Posterior cingulate gyrus (tissue), 11 donors: ENCODE data around the gene CCL11.
A peak's percentile ranks its signal among the peaks of the same experiment; 100 is the strongest.

ENCODE experiments used
- DNase-seq, 10 donors: peaks; one replicate each; pipeline versions ENCODE4 v3.0.0 to v3.0.0-alpha.2; 2020 to 2021; ENCODE audit warnings: mixed read lengths in 3 of 10
- intact Hi-C: fragments of 100-400 bp; cut with DNase I; formaldehyde crosslinking; loops from one replicate; pipeline ENCODE4 v1.15.1; 2023

The CCL11 gene

GRCh38 chr17:34285286-34285792, at the start of gene CCL11:
TSS of gene CCL11 (plus strand) at chr17:34285742. CDS start at chr17:34285809, 67 bp downstream.
- intact Hi-C loops: no loop called here
- DNase-seq: no peak

- intact Hi-C loops: no loop called here
These were observed 49.2 kb upstream of the CCL11 start for GRCh38 chr17:34236281-34236892.

GRCh38 chr17:34237458-34237857, 48.1 kb upstream of the CCL11 start:
- intact Hi-C loops: no loop called here

More at GRCh38 chr17:34236281-34236892, 49.2 kb upstream of the CCL11 start:
- no peak for DNase-seq

GRCh38 chr17:34241062-34241461, 44.5 kb upstream of the CCL11 start:
- intact Hi-C loops: no loop called here
- DNase-seq: peak in 5 of 10 donors; percentile 13 to 86 (median 31)

More at GRCh38 chr17:34237458-34237857, 48.1 kb upstream of the CCL11 start:
- no peak for DNase-seq

- DNase-seq: no peak
- intact Hi-C loops: no loop called here
These were observed 42.8 kb upstream of the CCL11 start for GRCh38 chr17:34242587-34243363.

- no peak for DNase-seq
- intact Hi-C loops: no loop called here
These were observed 41.9 kb upstream of the CCL11 start for GRCh38 chr17:34243364-34244320.

- DNase-seq: no peak
- intact Hi-C loops: no loop called here
These were observed 40.1 kb upstream of the CCL11 start for GRCh38 chr17:34245351-34245905.

- DNase-seq: no peak
- intact Hi-C loops: no loop called here
These were observed 39.1 kb upstream of the CCL11 start for GRCh38 chr17:34246446-34246845.

- intact Hi-C loops: no loop called here
- no peak for DNase-seq
These were observed 38.7 kb upstream of the CCL11 start for GRCh38 chr17:34246881-34247280.

GRCh38 chr17:34248511-34249024, 37.0 kb upstream of the CCL11 start:
- intact Hi-C loops: no loop called here
- DNase-seq: no peak

GRCh38 chr17:34249061-34249460, 36.5 kb upstream of the CCL11 start:
- intact Hi-C loops: no loop called here
- DNase-seq: no peak

GRCh38 chr17:34249478-34249877, 36.1 kb upstream of the CCL11 start:
- intact Hi-C loops: no loop called here
- DNase-seq: no peak

GRCh38 chr17:34251186-34251585, 34.4 kb upstream of the CCL11 start:
- intact Hi-C loops: loop anchor here (10.0 kb wide), 1 partner anchor 56 kb away; no protein-coding TSS in a partner anchor
- no peak for DNase-seq

- no peak for DNase-seq
- intact Hi-C loops: loop anchor here (10.0 kb wide), 1 partner anchor 57 kb away; no protein-coding TSS in a partner anchor
These were observed 33.5 kb upstream of the CCL11 start for GRCh38 chr17:34252095-34252443.

- DNase-seq: peak; percentile 33 to 97 (median 82)
- intact Hi-C loops: loop anchor here (10.0 kb wide), 1 partner anchor 58 kb away; no protein-coding TSS in a partner anchor
These were observed 33.0 kb upstream of the CCL11 start for GRCh38 chr17:34252444-34253138.

GRCh38 chr17:34253139-34253525, 32.4 kb upstream of the CCL11 start:
- intact Hi-C loops: loop anchor here (10.0 kb wide), 1 partner anchor 58 kb away; no protein-coding TSS in a partner anchor
- no peak for DNase-seq

GRCh38 chr17:34254146-34254545, 31.4 kb upstream of the CCL11 start:
- DNase-seq: no peak

GRCh38 chr17:34254651-34255380, 30.7 kb upstream of the CCL11 start, which contains the start of gene CCL2:
TSS of gene CCL2 (plus strand) at chr17:34255285. CDS start at chr17:34255350, 65 bp downstream.
- intact Hi-C loops: loop anchor here (10.0 kb wide), 1 partner anchor 60 kb away; no protein-coding TSS in a partner anchor
- DNase-seq: peak in 5 of 10 donors; percentile 36 to 87 (median 50)

More at GRCh38 chr17:34254146-34254545, 31.4 kb upstream of the CCL11 start:
- intact Hi-C loops: loop anchor here (10.0 kb wide), 1 partner anchor 59 kb away; no protein-coding TSS in a partner anchor
